HS-27A (cell line): Measurements from ENCODE around the gene ARHGAP5.

Experiments used
- DNase-seq: peaks from one replicate; pipeline ENCODE4 v3.0.0-alpha.2; 2012; ENCODE audit warnings: low read depth, missing footprints

Gene ARHGAP5

GRCh38 chr14:32076278-32077080, 625 bp upstream of the ARHGAP5 start:
- peak; percentile 88 for DNase-seq

DNA sequence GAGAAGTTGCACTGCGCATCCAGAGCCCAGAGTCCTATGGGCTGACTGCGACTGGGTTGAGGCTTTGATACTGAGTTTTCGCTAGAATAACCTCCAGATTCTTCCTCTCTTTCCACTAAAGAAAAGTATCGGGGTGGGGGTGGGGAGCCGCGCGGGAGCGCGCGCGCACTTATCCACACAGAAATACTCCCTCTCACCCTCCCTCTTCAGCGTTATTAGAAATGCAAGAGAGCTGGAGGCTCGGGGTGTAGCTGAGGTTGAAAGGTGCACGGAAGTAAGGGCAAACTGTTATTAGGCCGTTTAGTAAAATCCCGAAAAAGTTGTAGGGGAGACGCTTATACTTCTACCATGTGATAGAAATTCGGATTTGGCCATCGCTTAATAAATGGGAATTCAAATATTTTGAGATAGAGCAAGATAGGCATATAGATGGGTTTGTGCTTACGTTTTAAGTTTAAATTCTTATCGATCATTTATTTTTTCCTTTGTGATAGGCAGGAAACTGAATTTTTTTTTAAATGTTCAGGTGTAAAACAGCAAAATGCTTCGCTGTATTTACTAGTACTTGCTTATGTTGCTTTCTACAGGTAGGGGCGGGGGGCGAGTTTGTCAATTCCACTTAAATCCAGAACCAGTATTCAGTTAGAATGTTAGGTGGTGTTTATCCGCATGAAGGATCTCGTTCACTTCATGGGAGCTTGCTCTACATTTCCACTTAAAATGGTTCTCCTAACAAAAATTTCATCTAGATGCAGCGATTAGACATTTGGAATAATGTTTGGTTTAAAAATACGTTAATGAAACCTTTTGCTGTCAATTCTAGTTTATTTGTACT, 1.1 kb downstream of the ARHGAP5 start:
- DNase-seq = no peak

DNA sequence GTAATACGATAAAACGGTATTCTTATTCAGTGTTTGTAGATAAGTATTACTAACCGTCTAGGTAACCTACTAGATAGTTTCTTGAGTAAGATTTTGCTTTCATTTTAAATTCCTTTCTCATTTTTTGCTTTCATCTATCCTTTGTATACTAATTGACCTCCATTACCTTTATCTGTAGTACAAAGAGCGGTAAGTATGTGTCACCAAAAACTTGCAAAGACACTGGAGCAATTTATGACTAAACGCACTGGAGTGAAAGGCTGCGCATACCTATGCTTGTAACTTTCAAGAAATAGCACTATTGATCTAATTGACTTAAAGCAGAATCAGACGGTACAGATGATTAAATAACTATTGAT, 1.7 kb downstream of the ARHGAP5 start:
- no peak for DNase-seq

- no peak for DNase-seq
Measured at GRCh38 chr14:32079264-32079663, 2.2 kb downstream of the ARHGAP5 start.

DNA sequence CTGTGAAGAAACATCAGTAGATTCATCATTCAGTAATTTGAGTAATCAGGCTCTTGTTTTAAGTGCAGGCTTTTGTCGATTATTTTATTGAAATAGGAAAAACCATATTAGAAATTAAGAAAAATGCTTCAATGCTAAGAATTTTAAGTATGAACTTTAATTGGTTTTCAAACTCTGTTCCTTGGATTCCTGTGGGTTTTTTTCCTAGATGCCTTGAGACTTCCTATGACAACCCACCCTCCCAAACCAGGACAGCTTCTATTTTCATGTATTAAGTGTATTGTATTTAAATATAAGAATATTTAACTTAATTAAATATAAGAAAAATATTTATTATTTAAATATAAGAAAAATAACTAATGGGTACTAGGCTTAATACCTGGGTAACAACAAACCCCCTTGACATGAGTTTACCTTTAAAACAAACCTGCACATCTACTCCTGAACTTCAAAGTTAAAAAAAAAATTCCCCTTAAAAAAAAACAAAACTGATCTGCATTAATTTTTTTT, 3.0 kb downstream of the ARHGAP5 start:
- DNase-seq = no peak

GRCh38 chr14:32081901-32082300, 4.8 kb downstream of the ARHGAP5 start:
- DNase-seq = no peak

DNA sequence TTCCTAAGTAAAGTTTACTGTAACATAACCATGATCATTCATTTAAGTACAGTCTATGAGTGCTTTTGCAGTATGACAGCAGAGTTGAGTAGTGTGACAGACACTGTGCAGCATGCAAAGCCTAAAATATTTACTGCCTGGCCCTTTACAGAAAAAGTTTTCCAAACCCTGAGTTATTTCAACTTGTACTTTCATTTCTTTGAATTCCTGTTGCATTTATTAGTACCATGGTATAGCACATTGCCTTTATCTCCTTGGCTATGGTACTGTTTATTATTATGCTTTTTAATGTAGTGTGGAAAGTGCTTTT, 6.2 kb downstream of the ARHGAP5 start:
- DNase-seq = no peak

DNA sequence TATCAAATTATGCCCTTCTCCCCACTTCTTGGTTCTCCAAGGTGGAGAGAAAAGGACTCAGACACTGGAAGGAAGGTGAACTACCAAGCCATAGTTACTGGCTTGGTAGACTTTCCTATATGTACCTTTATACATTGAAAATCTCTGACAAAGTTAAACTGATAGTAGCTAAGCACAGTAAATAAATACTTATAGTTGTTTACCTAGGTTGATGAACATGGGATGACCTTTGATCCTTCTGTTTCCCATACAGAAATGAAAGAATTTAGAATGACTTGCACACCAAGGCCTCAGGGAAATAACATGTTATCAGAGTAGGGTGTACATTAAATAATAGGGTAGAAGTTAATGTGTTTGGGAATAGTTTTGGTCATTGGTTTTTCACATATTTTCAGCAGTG, 6.7 kb downstream of the ARHGAP5 start:
- DNase-seq = no peak

DNA sequence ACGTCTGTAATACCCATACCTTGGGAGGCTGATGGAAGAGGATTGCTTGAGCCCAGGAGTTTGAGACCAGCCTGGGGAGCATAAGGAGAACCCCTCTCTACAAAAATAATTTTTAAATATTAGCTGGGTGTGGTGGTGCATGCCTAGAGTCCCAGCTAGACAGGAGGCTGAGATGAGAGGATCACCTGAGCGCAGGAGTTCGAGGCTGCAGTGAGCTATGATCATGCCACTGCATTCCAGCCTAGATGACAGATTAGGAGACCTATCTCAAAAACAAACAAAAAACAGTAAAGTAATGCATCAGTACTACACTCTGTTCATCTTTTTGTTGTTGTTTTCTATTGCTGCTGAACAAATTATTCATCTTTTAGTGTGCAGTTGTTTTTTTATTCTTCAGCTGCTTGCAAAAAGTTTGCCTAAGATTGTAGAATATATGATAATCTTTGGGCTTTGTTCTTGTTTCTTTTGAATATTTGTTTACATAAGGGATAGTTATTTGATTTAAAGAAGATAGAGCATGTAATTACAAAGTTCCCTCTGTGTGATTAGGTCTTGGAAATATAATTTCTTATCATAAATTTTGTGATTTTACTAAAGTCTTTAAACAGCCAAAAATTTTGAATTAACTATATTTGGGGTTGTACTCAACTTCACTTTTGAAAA, 8.2 kb downstream of the ARHGAP5 start:
- DNase-seq = no peak

- no peak for DNase-seq
Measured at GRCh38 chr14:32085845-32086383, 8.8 kb downstream of the ARHGAP5 start.

DNA sequence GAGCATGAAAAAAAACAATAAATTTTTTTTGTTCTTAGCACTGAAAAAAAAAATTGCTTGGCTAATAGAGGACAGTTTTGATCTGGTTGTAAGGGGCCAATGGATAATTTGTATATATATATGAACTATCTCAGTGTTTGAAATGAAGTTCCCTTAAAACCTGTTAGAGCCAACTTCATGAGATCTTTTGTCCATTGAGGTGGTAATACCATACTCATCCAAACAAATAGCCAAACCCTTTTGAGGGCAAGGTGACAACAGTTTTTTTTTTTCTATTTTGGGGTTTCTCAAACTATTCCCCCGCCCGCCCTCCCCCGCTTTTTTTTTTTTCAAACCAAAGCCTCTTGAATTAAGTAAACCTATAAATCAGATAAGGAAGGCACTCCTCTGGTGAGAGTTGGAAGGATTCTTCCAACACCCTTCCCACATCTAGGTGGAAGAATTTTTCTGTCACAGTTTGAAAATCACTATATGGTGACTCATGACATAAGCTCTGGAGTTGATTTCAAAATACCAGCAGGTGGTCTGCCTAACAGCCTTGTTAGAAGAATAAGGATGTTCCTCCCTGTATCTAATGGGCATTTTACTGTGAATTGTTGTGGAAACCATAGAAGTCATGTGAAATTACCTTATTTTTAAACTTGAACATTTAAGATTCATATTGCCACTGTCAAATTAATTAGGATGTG, 10.2 kb downstream of the ARHGAP5 start:
- DNase-seq = no peak

DNA sequence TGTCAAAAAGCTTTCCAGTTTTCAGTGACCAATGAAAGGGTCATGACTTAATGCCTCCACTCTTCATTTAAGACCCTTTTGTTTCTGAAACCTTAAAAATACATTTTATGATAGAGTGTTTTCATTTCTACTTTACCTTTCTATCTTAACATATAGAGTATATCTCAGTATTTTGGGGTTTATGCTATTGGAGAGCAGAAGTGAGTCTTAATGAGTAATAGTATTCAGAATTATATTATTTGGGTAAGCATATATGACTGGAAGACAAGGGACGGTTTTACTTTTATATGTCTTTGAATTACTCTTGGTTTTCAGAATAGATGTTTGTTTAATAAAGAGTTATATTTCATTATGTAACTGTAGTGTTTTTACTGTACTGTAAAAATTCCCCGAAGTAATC, 10.8 kb downstream of the ARHGAP5 start:
- DNase-seq = no peak

- no peak for DNase-seq
Measured at GRCh38 chr14:32090686-32091085, 13.6 kb downstream of the ARHGAP5 start.

DNA sequence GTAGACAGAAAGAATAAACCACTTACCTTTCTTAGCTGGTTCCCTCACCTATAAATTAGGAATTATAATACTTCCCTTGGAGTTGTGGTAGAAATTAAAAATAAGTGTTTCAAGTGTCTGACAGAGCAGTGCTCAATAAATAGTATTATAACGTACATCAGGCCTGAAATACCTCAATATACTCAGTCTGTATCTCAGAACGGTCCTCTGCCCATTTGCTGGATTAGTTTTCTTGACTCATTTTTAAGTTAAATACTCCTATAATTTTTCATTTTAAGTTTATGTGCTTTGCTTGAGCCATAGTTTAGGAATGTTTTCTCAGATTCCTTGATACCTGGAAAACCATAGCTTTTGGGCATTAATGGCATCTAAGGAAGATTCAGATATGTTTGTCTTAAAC, 22.4 kb downstream of the ARHGAP5 start:
- DNase-seq = no peak

GRCh38 chr14:32100175-32100574, 23.1 kb downstream of the ARHGAP5 start:
- DNase-seq = no peak

- DNase-seq = no peak
Measured at GRCh38 chr14:32102152-32102787, 25.2 kb downstream of the ARHGAP5 start.

GRCh38 chr14:32102968-32103367, 25.9 kb downstream of the ARHGAP5 start:
- no peak for DNase-seq

GRCh38 chr14:32104308-32104707, 27.2 kb downstream of the ARHGAP5 start:
- no peak for DNase-seq

DNA sequence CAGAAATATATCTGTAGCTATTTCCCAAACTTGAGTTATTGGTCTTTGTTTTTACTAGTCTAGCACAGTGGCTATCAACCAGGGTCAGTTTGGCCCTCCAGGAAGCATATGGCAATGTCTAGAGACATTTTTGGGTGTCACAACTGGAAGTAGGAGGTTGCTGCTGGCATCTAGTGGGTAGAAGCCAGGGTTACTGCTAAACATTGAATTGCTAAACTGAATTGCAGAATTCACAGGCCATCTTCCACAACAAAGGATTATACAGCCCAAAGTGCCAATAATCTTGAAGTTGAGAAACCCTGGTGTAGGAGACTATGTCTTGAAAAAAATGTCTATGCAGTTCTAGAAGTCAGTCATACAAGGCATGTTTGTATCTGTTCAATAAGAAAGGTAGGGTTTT, 27.7 kb downstream of the ARHGAP5 start:
- no peak for DNase-seq

DNA sequence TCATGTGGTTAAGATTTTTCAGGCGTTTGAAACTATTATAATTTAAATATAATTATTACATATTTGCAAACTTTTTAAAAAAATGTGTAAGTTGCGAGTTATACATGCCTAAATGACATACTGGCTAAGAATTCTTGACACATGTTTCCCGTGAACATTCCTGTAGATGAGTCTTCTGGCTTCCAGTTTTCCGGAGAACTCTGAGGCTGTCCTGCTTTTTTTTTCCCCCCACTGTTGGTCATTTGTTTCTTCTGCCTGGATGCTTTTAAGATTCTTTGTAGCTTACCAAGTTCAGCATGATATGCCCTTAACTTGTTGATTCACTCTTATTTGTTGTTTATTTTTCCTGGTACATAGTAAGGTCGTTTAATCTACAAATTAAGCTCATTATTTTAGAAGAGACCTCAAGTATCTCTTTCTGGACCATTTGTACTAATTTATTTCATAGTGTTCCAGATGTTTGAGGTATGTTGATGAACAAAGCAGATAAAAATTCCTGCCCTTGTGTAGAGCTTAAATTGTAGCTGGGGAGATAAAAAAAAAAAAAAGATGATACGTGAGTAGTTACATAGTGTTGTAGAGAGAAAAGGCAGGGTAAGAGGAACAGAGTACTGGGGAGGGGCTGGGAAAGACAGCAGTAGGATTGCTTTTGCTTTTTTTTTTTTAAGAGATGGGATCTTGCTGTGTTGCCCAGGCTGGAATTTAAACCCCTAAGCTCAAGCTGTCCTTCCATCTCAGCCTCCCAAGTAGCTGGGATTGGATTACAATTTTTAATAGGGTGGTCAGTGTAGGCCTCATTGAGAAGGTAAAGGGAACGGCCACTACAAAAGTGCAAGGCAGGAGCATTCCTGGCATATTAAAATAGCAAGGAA, 32.8 kb downstream of the ARHGAP5 start:
- DNase-seq = peak; percentile 74

GRCh38 chr14:32110548-32110896, 33.4 kb downstream of the ARHGAP5 start:
- no peak for DNase-seq
